ENCODE data around the gene SNRNP40.

SNRNP40 gene

GRCh38 chr1:31326461-31326860 lies 29.9 kb upstream of the SNRNP40 start:
- in situ Hi-C loops (cut with MboI; ENCODE audit: low sequenced_read_pairs, unreplicated experiment): no loop called here
- no peak for DNase-seq (ENCODE audit: low spot score)

DNA sequence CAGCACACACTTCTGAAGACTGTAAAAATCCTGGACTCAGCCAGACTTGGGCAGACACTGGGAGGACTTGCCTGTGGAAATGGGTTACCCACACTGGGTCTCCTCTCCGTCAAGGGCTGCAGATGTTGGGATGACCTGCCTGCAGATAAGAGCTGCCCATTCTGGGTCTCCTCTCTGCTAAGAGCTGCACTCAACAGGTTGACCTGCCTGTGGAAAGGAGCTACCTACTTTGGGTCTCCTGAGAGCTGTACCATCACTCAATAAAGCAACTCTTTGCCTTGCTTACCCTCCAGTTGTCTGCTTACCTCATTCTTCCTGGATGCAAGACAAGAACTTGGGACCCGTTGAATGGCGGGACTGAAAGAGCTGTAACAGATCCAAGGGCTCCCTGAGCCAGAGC lies 28.4 kb upstream of the SNRNP40 start:
- DNase-seq (ENCODE audit: low spot score): no peak

More at GRCh38 chr1:31326461-31326860, 29.9 kb upstream of the SNRNP40 start:
- TF ChIP-seq, protein P1, sequence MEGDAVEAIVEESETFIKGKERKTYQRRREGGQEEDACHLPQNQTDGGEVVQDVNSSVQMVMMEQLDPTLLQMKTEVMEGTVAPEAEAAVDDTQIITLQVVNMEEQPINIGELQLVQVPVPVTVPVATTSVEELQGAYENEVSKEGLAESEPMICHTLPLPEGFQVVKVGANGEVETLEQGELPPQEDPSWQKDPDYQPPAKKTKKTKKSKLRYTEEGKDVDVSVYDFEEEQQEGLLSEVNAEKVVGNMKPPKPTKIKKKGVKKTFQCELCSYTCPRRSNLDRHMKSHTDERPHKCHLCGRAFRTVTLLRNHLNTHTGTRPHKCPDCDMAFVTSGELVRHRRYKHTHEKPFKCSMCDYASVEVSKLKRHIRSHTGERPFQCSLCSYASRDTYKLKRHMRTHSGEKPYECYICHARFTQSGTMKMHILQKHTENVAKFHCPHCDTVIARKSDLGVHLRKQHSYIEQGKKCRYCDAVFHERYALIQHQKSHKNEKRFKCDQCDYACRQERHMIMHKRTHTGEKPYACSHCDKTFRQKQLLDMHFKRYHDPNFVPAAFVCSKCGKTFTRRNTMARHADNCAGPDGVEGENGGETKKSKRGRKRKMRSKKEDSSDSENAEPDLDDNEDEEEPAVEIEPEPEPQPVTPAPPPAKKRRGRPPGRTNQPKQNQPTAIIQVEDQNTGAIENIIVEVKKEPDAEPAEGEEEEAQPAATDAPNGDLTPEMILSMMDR (IDR thresholded peaks at IDR 0.05; ENCODE audit: borderline replicate concordance, control extremely low read depth, extremely low read depth, insufficient read depth, missing control alignments): no peak

GRCh38 chr1:31324093-31324492 lies 27.5 kb upstream of the SNRNP40 start:
- DNase-seq (ENCODE audit: low spot score): no peak
- TF ChIP-seq, protein P1 (IDR thresholded peaks at IDR 0.05; ENCODE audit: borderline replicate concordance, control extremely low read depth, extremely low read depth, insufficient read depth, missing control alignments): no peak
- in situ Hi-C loops (cut with MboI; ENCODE audit: low sequenced_read_pairs, unreplicated experiment): no loop called here

More for the DNA sequence above, 28.4 kb upstream of the SNRNP40 start:
- in situ Hi-C loops (cut with MboI; ENCODE audit: low sequenced_read_pairs, unreplicated experiment): no loop called here
- TF ChIP-seq, protein P1 (IDR thresholded peaks at IDR 0.05; ENCODE audit: borderline replicate concordance, control extremely low read depth, extremely low read depth, insufficient read depth, missing control alignments): no peak

DNA sequence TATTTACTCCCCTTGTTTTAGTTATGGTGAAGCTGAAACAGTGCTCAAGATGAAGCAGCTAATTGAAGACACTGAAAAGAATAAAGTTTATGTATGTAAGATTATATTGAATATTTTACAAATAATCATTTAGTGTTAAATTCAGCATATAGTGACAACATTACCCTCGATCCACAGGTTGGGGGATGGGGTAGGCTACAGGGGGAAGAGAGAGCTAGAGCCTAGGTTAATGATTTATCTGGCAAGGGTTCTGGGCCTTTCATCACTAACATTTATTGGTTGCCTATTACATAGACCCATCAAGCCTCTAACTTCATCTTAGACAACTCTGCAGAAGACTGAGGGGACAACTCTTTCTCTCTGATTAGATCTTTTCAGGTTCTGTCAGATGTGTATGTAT lies 21.6 kb upstream of the SNRNP40 start:
- TF ChIP-seq, protein P1 (IDR thresholded peaks at IDR 0.05; ENCODE audit: borderline replicate concordance, control extremely low read depth, extremely low read depth, insufficient read depth, missing control alignments): no peak
- in situ Hi-C loops (cut with MboI; ENCODE audit: low sequenced_read_pairs, unreplicated experiment): no loop called here
- no peak for DNase-seq (ENCODE audit: low spot score)

DNA sequence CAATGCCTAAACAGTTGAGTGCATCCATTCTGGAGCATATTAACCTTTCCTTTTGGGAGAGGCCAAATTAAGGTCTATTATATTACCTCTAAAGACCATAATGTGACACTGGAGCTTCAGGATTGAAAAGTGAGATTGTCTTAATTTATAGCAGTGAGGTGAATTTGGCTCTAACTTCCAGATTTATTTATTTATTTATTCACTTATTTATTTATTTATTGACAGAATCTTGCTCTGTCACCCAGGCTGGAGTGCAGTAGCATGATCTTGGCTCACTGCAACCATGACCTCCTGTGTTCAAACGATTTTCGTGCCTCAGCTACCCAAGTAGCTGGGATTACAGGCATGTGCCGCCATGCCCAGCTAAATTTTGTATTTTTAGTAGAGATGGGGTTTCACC lies 19.3 kb upstream of the SNRNP40 start:
- TF ChIP-seq, protein P1 (IDR thresholded peaks at IDR 0.05; ENCODE audit: borderline replicate concordance, control extremely low read depth, extremely low read depth, insufficient read depth, missing control alignments): no peak
- in situ Hi-C loops (cut with MboI; ENCODE audit: low sequenced_read_pairs, unreplicated experiment): no loop called here
- no peak for DNase-seq (ENCODE audit: low spot score)

DNA sequence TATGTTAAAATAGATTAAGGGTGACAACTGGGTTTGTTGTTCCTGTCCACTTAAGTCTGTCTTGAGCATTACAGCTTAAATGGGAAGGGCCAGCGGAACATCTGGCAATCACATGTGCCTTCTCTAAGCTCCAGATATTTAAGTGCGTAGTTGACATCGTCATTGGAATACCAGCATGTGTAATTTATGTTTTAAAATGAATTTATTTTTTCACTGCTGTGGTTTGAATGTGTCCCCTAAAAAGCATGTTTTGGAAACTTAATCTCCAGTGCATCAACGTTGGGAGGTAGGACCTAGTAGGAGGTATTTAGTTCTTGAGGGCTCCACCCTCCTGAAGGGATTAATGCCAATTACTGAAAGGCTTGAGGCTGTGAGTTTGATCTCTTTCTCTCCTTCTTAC lies 13.6 kb upstream of the SNRNP40 start:
- DNase-seq (ENCODE audit: low spot score): no peak
- in situ Hi-C loops (cut with MboI; ENCODE audit: low sequenced_read_pairs, unreplicated experiment): no loop called here
- TF ChIP-seq, protein P1 (IDR thresholded peaks at IDR 0.05; ENCODE audit: borderline replicate concordance, control extremely low read depth, extremely low read depth, insufficient read depth, missing control alignments): no peak

- TF ChIP-seq, protein P1 (IDR thresholded peaks at IDR 0.05; ENCODE audit: borderline replicate concordance, control extremely low read depth, extremely low read depth, insufficient read depth, missing control alignments): no peak
- DNase-seq (ENCODE audit: low spot score): no peak
- in situ Hi-C loops (cut with MboI; ENCODE audit: low sequenced_read_pairs, unreplicated experiment): no loop called here
Measured at GRCh38 chr1:31308036-31308435, 11.4 kb upstream of the SNRNP40 start.
